Measurements from ENCODE around the gene CRTAC1.

CRTAC1 gene

DNA sequence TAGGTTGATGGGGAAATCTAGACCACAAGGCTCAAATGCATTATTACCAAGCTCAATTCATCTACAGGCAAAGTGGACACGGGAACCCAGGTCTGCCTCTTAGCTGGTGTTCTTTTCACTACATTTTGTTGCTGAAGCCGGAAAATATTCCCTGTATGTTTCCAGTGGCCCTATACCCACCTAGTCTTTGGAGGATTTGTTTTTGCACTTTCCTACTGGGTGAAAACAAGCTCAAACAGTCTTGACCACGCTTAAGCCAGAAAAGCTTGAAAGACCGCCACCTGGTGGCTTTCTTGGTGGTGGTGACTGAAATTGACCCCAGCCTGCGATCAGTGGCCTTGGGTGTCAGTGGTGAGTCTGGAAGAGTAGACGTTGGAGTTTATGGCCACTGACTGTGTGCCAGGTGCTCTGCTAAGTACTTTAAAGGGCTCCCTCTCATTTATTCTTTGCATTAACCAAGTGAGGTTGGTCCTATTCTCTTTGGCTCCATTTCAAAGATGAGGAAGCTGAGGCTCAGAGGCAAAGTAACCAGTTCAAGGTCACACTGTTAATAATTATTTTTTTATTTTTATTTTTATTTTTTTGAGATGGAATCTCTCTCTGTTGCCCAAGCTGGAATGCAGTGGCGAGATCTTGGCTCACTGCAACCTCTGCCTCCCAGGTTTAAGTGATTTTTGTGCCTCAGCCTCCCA lies 11.1 kb upstream of the CRTAC1 start:
- TF ChIP-seq, protein P1, sequence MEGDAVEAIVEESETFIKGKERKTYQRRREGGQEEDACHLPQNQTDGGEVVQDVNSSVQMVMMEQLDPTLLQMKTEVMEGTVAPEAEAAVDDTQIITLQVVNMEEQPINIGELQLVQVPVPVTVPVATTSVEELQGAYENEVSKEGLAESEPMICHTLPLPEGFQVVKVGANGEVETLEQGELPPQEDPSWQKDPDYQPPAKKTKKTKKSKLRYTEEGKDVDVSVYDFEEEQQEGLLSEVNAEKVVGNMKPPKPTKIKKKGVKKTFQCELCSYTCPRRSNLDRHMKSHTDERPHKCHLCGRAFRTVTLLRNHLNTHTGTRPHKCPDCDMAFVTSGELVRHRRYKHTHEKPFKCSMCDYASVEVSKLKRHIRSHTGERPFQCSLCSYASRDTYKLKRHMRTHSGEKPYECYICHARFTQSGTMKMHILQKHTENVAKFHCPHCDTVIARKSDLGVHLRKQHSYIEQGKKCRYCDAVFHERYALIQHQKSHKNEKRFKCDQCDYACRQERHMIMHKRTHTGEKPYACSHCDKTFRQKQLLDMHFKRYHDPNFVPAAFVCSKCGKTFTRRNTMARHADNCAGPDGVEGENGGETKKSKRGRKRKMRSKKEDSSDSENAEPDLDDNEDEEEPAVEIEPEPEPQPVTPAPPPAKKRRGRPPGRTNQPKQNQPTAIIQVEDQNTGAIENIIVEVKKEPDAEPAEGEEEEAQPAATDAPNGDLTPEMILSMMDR (IDR thresholded peaks at IDR 0.05; ENCODE audit: low read depth, low read length), result peak; percentile 71
- DNase-seq (ENCODE audit: extremely low read depth, low read depth), result peak; percentile 4

GRCh38 chr10:98039690-98040381 lies 9.4 kb upstream of the CRTAC1 start:
- TF ChIP-seq, protein P1 (IDR thresholded peaks at IDR 0.05; ENCODE audit: low read depth, low read length), result no peak
- DNase-seq (ENCODE audit: extremely low read depth, low read depth), result no peak

DNA sequence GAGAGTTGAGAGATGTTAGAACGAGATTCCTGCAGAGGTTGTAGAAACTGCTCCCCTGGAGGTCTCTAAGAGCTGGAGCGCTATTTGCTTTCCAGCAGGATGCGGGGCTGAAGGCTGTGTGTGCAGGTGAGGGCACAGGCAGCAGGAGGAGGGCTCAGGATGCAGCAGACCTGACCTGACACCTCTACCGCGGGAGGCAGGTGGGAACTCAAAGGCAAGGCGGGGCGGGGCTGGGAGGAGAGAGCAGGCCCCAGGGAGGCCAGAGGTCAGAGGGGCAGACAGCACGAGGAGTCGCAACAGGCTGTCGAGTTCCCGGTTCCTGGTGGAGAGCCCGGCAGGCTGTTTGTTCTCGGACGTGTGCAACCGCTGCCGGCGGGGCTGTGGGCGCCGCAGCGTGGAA lies 7.9 kb upstream of the CRTAC1 start:
- DNase-seq (ENCODE audit: extremely low read depth, low read depth), result no peak
- TF ChIP-seq, protein P1 (IDR thresholded peaks at IDR 0.05; ENCODE audit: low read depth, low read length), result no peak

DNA sequence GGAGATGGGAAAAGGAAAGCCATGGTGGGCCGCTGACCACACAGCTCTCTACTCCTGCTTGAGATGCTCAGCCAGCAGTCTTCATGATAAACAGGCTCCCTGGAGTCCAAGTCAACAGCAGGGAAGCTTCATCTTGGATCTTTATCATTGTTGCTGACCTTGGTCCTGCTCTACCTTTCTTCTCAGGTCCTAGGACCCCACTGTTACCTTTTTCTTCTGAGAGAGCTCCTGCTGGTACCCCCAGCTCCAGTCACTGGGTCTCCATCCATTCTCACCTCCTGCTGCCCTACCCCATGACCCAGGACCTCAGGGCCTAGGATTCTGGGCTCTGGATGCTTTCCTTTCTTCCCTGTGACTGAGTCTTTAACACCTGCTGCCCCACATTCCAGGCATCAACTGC lies 5.2 kb upstream of the CRTAC1 start:
- TF ChIP-seq, protein P1 (IDR thresholded peaks at IDR 0.05; ENCODE audit: low read depth, low read length), result no peak
- DNase-seq (ENCODE audit: extremely low read depth, low read depth), result no peak

DNA sequence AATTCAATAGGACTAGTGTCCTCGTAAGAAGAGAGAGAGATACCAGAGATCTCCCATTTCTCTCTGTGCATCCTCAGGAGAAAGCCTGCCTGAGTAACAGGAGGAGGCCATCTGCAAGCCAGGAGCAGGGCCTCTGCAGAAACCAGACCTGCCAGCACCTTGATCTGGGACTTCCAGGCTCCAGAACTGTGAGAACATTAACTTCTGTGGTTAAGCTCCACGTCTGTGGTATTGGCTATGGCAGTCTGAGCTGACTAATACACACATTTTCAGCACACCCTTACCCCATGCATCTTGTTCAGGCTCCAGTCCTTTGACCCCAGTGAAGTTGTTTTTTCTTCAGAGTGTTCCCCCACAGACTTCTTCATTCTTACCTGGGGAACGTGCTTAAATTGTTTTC lies 3.1 kb upstream of the CRTAC1 start:
- TF ChIP-seq, protein P1 (IDR thresholded peaks at IDR 0.05; ENCODE audit: low read depth, low read length), result no peak
- DNase-seq (ENCODE audit: extremely low read depth, low read depth), result no peak

DNA sequence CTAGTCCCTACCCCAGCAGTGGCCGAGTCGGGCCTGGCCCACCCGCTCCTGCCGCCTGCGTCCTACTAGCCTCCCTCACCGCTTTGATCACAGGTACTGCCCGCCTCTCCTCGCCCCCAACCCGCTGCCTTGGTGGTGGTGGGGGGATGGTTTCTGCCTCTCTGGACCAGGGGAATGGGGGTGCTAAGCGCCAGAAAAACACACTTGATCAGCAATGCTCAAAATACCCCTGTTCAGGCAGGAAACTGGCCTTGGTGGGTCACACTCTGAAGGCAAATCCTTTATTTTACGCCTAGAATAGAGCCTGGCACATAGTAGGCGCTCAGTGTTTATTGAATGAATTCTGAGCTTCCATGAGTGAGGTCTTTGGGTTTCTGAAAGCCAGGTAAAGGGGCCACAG lies 1.0 kb upstream of the CRTAC1 start:
- TF ChIP-seq, protein P1 (IDR thresholded peaks at IDR 0.05; ENCODE audit: low read depth, low read length), result no peak
- no peak for DNase-seq (ENCODE audit: extremely low read depth, low read depth)

GRCh38 chr10:98030991-98031431 lies 590 bp upstream of the CRTAC1 start:
- no peak for DNase-seq (ENCODE audit: extremely low read depth, low read depth)

More at GRCh38 chr10:98030991-98031431, 590 bp upstream of the CRTAC1 start:
- TF ChIP-seq, protein P1 (IDR thresholded peaks at IDR 0.05; ENCODE audit: low read depth, low read length), result no peak
